AG09309 (cell line): ENCODE measurements around the gene GNMT.

Experiments
- DNase-seq: peaks from one replicate; pipeline ENCODE4 v3.0.0-alpha.2; 2010; ENCODE audit warnings: low read depth
- H3K4me3 ChIP-seq: 2 replicates; pipeline ENCODE4 v1.5.1; 2011; ENCODE audit warnings: mild to moderate bottlenecking, low read depth, low read length, moderate library complexity; ENCODE audit not compliant: control insufficient read depth
- TF ChIP-seq, protein P1 (sequence below): IDR thresholded peaks from 2 replicates; pipeline ENCODE4 v1.5.1; 2011; ENCODE audit warnings: mild to moderate bottlenecking, low read depth, low read length, inconsistent platforms; ENCODE audit not compliant: insufficient read depth, control insufficient read depth; ENCODE audit errors: missing control alignments

GNMT gene

GRCh38 chr6:42961020-42961470, 491 bp downstream of the GNMT start:
- peak overlapping the region; percentile 41 for H3K4me3 ChIP-seq
- TF ChIP-seq, protein P1, sequence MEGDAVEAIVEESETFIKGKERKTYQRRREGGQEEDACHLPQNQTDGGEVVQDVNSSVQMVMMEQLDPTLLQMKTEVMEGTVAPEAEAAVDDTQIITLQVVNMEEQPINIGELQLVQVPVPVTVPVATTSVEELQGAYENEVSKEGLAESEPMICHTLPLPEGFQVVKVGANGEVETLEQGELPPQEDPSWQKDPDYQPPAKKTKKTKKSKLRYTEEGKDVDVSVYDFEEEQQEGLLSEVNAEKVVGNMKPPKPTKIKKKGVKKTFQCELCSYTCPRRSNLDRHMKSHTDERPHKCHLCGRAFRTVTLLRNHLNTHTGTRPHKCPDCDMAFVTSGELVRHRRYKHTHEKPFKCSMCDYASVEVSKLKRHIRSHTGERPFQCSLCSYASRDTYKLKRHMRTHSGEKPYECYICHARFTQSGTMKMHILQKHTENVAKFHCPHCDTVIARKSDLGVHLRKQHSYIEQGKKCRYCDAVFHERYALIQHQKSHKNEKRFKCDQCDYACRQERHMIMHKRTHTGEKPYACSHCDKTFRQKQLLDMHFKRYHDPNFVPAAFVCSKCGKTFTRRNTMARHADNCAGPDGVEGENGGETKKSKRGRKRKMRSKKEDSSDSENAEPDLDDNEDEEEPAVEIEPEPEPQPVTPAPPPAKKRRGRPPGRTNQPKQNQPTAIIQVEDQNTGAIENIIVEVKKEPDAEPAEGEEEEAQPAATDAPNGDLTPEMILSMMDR = no peak
- no peak for DNase-seq

DNA sequence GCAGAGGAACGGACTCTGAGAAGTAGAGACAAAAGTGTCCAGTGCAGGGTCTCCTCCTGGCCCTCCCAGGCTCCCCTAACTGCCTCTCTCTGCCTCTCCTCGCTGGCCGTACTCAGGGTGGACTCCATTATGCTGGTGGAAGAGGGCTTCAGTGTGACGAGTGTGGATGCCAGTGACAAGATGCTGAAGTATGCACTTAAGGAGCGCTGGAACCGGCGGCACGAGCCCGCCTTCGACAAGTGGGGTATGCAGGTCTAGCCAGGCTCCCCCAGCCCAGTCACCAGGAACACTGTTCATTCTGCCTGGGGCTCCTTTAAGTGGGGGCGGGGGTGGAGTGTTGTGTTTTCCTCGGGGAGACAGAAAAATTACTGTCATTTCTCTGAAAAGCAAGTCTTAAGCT, 1.5 kb downstream of the GNMT start:
- TF ChIP-seq, protein P1 = no peak
- no peak overlapping the region for H3K4me3 ChIP-seq
- DNase-seq = no peak

DNA sequence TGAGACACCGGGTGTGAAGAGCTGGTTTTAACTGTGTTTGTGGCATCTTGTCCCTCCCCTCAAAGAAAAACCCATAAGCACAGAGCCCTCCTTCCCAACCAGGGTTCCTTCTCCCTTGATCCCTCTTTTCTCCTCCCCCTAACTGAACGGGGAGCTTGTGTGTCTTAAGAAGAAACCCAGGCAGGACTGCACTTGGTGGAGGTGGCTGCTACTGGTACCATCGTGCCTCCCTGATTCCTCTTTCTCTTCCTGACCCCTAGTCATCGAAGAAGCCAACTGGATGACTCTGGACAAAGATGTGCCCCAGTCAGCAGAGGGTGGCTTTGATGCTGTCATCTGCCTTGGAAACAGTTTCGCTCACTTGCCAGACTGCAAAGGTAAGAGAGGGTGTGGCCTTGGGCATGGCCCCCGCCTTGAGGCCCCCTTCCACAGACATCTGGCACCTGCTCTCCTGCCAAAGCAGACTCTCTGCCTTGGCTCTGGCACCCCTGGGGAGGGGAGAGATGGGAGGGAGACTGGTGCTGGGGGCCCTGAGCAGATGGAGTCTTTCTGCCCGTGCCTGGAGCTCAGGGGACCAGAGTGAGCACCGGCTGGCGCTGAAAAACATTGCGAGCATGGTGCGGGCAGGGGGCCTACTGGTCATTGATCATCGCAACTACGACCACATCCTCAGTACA, 2.1 kb downstream of the GNMT start:
- TF ChIP-seq, protein P1 = no peak
- DNase-seq = no peak

GRCh38 chr6:42963179-42963854, 2.8 kb downstream of the GNMT start:
- DNase-seq = no peak
- H3K4me3 ChIP-seq = no peak overlapping the region
- TF ChIP-seq, protein P1 = no peak

More for the DNA sequence above, 2.1 kb downstream of the GNMT start:
- H3K4me3 ChIP-seq = no peak overlapping the region

DNA sequence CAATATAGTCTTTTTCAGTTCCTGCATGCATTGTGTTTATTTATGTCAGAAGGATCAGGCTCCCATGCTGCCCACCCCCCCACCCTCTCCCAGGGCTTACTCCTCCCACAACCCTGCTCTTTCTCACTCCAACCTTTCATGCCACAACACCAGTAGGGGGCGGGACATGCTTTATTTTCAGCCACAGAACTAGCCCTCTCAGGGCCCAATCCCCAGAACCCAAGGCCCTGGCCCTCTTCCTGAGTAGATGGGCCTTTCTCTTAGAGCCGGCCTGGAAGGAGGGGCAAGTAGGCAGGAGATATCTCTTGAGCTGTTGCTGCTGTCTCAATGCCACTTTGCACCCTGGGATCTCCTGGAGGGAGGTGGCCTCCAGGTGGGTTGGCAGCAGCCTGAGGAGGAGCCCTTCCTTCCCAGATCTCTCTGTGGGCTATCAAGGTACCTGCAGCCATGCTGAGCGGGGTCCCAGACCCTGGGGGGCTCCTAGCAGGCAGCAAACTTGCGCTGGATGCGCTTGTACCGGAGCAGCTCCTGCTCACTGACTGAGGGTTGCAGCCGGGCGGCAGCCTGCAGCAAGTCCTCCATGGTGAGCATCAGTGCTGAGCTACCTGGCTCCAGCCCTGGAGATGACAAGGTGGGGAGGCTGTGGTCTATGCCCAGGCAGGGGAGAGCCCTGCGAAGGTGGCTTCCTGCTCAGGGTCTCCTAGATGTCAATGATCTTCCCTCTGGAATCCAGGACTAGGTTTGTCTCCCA, 3.5 kb downstream of the GNMT start:
- H3K4me3 ChIP-seq = no peak overlapping the region
- no peak for DNase-seq
- TF ChIP-seq, protein P1 = peak; percentile 30

- H3K4me3 ChIP-seq = no peak overlapping the region
- DNase-seq = no peak
- TF ChIP-seq, protein P1 = no peak
Observed at GRCh38 chr6:42966571-42966970, 6.0 kb downstream of the GNMT start.
